GM03348 (cell line): ENCODE data around the gene CALML4.
"Not testable (repeated sequence)": the region's sequence is repeated elsewhere in the genome, so short reads cannot be mapped to it uniquely, and the experiment has no call there.

Experiments used
- DNase-seq: peaks from one replicate; pipeline ENCODE4 v3.0.0; 2012; ENCODE audit warnings: low spot score

Gene CALML4

DNA sequence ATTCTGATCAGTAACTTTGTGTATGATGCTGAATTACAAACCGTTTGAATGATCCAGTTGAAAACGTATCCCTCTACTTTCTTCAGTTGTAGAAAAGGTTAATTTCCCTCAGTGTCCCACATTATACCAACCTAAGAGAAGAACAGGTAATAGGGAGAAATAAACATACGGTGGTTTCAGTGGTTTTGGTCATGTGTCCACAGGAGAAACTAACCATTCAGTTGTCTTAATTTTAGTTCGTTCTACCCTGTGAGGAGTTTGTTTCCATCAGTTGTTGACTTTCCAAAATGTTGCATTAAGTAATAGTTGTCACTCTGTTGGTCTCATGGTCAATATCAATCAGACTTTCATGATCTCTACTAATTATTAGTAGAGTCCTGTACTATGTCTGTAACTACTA is 15.1 kb downstream of the CALML4 start:
- no peak for DNase-seq

DNA sequence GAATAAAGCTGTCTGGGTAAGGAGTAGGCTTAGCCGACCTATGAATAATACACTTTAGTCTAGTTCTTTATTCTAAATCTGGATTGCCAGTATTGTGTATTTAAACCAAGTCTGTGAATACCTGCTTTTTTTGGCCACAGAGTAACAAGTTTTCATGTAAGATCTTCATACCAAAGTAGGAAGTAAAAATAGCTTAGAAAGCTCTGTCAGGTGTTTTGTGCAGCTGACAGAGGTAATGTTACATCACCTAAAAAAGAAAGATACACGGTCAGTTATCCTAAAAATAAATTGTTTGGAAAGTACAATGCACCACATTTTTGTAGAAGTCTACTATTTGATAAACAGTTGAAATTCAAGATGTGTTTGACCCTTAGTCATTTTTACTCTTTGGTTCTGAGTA is 16.5 kb downstream of the CALML4 start:
- DNase-seq: no peak

- peak; percentile 62 for DNase-seq
These were observed 17.6 kb downstream of the CALML4 start for GRCh38 chr15:68187559-68187958.

GRCh38 chr15:68186671-68187397 is 18.3 kb downstream of the CALML4 start:
- DNase-seq: peak; percentile 78

DNA sequence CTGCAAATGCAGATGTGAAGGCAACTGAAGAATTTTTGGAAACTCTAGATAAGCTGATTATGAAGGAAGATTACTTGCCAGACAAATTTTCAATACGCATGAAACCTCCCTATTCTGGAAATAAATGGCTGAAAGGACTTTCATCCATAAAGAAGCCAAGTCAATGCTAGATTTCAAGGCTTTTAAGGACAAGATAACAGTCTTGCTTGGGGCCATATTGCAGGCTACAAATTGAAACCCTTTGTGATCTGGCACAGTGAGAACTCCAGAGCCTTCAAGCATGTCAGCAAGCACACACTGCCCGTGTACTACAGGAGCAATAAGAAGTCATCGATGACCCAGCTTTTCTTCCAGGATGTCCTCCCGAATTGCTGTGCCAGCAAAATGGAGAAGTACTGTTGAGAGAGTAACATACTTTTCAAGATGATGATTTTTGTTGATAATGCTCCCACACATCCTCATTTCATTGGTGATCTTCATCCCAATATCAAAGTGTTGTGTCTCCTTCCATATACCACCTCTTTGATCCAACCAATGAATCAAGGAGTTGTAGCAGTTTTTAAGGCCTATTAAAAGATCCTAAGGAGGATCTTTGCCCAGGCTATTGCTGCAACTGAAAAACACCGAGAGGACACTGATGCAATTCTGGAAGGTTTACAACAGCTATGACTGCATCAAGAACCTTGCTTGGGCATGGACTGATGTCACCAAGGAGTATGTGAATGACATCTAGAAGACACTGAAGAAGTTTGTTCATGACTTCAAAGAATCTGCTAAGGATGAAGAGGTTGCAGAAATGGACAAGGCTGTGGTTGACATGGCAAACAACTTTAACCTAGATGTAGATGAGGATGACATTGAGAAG is 20.3 kb downstream of the CALML4 start:
- no peak for DNase-seq

DNA sequence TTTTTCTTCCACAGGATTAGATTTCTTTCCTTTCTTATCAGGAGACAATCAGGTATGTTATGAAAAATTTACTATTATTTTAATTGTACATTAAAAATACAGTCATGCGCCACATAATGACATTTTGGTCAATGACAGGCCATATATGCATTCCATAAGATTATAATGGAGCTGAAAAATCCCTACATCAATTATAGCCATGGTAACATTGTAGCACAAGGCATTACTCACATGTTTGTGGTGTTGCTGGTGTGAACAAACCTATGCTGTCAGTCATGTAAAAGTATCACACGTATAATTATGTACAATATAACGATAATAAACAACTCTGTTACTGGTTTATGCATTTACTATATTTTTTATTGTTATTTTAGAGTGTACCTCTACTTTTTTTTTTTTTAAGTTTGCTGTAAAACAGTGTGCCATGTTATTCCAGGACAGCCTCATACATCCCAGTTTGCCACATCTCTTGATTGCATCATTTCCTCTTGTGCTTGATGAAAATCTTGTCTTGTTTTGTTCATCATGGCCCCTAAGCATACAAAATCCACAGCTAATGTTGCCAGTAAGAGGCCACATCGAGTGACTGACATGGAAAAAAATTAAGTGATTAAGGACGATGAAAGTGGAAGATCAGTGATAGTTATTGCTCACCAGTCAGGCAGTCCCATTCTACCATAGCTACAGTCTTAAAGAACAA is 21.4 kb downstream of the CALML4 start:
- no peak for DNase-seq

GRCh38 chr15:68177742-68178141 is 27.4 kb downstream of the CALML4 start:
- DNase-seq: peak; percentile 56

DNA sequence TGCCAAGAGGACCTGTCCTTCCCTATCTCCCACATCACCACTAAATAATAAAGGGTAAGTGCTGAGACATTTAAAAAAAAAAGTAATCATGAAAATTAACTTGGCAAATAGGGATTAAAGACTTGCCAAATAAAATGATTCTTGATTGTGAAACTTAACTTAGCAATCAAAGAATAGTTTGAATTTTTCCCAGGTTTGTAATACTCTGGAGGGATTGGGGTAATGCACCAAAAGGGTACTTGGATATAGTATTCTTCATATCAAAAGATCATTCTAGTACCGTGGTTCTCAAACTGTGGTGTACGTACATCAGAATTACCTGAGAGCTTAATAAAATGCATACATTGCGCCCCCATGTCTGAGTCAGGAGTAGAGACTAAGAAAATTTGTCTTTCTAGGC is 28.5 kb downstream of the CALML4 start:
- peak; percentile 31 for DNase-seq

DNA sequence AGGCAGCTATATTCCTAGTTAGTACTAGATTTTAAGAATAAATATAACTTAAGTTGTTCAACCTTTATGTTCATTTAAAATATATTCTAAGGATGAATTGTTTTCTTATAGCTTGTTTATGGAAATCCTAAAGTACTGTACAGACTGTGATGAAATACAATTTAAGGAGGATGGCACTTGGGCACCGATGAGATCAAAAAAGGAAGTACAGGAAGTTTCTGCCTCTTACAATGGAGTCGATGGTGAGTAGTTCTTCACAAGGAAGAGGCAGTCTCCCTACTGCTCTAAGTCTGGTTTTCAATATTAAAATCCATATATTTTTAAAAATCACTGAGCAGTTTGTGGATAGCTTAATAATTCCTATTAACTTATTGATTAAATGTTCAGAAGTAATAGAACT is 29.6 kb downstream of the CALML4 start:
- DNase-seq: no peak

GRCh38 chr15:68173119-68173518 is 32.0 kb downstream of the CALML4 start:
- DNase-seq: no peak

DNA sequence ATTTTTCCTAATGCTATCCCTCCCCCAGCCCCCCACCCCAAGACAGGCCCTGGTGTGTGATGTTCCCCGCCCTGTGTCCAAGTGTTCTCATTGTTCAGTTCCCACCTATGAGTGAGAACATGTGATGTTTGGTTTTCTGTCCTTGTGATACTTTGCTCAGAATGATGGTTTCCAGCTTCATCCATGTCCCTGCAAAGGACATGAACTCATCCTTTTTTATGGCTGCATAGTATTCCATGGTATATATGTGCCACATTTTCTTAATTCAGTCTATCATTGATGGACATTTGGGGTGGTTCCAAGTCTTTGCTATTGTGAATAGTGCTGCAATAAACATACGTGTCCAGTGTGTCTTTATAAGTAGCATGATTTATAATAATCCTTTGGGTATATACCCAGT is 33.1 kb downstream of the CALML4 start:
- not testable (repeated sequence) for DNase-seq

GRCh38 chr15:68166847-68167246 is 38.3 kb downstream of the CALML4 start:
- DNase-seq: no peak

GRCh38 chr15:68163191-68163590 is 41.9 kb downstream of the CALML4 start:
- no peak for DNase-seq

GRCh38 chr15:68158046-68158628 is 47.0 kb downstream of the CALML4 start:
- DNase-seq: no peak

DNA sequence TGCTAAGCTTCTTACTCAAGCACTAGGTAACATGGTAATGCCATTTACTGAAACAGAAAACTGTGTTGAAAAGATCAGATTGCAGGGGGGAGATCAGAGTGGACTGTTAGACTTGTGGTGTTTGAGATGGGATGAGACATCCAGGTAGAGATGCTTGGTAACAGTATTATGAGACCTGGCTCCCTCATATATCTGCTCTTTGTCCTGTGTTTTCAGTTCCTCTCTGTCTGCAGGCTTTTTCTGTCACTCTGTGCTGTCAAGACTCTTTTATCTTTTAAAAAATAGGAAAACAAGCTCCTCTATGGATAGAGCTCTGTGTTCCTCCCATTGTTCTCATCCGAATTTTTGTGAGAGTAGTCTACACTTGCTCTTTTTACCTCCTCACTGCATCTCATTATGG is 48.1 kb downstream of the CALML4 start:
- DNase-seq: no peak

DNA sequence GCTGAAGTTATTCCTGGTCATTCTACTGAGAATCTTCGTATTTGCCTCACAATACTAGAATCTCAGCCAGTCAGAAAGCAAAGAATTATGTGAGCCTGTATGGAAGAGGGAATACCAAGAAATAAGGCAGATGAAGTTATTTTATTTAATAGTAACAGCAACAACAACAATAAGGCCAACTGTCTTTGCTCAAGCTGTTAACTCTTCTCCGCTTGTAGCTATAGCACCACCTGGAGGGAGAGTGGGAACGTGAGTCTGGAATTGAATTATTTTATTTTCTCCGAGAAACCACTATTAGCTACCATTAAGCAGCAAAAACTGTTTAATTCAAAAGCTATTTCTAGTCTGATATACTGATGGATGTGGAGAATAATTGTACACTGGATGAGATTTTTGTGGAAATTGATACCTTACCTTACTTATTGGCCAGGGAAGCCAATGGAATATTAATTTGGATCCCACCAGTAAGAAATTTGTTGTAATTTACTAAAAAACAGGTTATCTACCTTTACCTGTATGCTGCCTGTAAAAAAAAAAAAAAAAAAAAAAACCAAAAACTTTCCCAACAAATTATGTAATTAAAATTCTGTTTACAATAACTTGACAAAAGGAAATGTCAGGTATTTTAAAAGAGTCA is 50.1 kb downstream of the CALML4 start:
- DNase-seq: peak; percentile 62

DNA sequence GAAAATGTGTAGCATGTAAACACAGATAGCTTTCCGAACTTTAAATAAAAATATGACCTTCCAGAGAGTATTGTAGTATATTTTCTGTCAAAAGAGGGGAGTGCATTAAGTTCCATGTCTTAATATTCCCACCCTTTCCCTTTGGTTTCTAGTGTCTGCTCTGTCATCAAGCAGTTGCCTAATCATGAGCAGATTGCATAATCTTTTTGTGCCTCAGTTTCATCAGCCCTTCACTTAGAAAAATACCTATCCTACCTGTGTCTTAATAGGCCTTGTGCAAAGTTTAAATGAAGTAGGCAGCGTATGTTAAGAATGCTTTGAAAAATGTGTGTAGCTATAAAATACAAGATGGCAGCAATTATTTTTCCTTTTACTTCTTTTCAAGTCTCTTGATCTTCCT is 52.8 kb downstream of the CALML4 start:
- no peak for DNase-seq

DNA sequence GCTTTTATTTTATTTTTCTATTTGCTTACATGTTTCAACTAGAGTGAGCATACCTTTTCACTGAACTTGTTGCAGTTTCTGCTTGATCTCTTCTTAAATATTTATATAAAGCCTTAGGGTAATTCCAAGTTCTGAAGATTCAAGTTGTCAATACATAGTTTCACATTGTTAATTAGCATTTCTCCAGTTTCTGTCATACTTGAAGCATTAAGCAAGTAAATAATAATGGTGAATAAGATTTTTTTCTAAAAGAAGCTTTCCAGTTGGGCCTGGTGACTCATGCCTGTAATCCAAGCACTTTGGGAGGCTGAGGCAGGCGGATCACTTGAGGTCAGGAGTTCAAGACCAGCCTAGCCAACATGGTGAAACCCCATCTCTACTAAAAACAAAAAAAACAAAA is 53.9 kb downstream of the CALML4 start:
- no peak for DNase-seq

DNA sequence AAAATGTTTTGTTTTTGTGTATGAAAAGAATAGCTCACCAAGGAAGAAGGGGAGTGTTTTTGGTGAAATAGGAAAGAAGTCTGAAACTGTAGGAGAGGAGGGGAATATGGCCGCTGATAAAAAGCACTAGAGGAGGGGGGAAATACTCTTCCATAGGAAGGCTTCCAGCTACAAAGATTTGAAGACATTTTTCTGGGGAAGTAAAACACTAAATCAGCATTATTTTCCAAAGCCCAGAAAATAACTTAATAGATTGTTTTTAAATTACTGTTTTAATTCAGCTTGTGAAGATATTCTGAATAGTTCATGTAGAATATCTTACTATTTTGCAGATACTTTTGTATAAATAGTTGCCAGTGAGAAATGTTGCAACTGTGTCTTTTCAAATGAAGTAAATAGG is 54.9 kb downstream of the CALML4 start:
- DNase-seq: no peak

DNA sequence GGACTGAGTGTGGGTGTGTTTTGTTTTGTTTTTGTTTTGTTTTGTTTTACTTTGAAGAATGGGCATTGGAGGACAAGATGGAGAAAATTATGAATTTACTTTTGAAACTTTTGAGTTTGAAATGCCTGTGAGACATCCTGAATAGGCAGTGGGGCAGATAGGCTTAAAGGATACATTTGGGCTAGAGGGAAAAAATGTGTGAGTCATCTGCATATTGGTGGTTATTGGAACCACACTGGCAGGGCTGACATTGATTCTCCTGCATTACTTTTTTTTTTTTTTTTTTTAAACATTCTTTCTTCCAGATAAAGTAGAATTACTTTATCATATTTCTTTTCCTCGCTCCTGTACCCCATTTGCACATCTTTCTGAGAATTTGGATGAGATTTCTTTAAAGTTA is 56.1 kb downstream of the CALML4 start:
- DNase-seq: peak; percentile 77

DNA sequence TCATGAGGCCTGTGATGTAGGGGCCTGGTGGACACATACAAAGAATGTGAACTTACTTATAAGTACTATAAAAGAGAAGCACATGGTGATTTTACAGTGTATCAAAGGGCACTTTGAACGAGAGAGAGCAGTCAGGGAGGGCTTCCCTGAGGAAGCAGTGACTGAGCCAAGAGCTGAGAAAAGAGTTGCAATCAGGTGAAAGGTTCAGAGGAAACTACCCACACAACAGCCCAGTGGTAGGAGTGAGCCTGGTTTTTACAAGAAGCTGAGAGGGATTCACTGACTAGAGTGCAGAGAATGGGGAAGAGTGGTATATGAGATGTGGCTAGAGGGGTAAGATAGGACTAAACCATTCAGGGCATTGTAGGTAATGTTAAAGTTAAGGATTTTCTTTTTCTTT is 57.1 kb downstream of the CALML4 start:
- DNase-seq: no peak

DNA sequence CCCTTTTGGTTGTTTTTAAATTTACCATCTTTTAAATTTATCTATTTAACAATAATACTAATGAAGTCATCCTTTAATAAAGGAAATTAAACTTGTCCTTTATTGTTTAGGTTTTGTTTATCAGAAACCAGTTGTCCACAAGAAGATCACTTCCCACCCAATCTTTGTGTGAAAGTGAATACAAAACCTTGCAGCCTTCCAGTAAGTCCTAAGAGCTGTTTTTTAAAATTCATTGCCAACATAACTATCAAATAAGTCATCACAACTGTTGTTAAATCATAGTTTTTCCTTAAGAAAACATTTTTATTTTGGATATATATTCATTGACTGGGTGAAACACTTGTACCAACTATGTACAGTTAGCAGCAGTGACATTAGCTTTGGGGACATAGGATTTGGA is 59.4 kb downstream of the CALML4 start:
- peak; percentile 4 for DNase-seq
